NCI-H1105 treated with DMSO at 0.1 percent for 48 hours (cell line): Measurements from ENCODE around the gene SHOC2.

ENCODE experiments used
- DNase-seq: peaks from one replicate; lab custom pipeline; 2025; lab: John Stamatoyannopoulos, UW

The SHOC2 gene

GRCh38 chr10:110983466-110983865 is 64.1 kb downstream of the SHOC2 start:
- DNase-seq = no peak

DNA sequence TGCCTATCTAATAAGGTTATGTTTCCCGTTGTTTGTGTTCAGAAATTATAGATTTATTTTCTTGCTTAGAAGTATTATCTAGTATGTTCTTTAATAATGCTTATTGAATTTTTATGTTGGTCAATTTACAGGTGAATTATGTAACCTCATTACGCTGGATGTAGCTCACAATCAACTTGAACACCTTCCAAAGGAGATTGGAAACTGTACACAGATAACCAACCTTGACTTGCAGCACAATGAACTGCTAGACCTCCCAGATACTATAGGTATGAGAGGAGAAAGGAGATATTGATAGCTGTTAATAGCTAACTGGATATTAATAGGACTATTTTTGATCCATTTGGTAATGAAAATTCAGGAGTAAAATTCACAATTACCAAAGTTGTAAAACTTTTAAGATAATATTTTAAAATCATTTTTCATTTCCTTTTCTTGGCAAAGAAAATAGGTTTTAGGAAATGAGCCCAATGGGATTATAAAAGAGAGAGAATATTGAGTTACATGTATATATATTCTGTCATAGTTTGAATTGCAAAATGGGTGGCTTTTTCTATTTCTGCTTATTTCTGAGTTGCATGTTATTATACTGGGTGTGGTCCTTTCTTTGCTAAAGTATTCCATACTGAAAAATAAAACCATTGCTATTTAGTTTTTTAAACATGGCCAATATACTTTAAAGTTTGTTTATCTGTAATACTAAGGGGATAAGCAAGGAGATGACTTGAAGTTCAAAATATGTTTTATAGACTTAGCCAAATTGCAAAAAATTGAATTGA is 66.3 kb downstream of the SHOC2 start:
- no peak for DNase-seq

DNA sequence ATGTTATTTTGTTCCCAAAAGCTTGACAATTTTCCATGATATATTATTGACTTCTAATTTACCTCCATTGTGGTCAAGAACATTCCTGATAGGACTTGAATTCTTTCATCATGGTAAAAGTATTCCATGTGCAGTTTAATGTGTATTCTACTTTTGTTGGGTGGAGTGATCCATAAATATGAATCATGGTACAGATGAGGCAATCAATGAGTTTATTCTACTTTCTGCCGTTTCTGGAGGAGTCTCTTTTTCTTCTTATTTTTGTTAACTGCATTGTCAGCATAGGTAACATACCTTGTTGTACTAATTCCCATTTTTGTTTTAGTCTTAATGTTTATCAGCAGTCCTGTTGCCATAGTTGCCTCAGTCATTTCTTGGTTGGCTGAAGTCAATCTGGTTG is 69.6 kb downstream of the SHOC2 start:
- no peak for DNase-seq

DNA sequence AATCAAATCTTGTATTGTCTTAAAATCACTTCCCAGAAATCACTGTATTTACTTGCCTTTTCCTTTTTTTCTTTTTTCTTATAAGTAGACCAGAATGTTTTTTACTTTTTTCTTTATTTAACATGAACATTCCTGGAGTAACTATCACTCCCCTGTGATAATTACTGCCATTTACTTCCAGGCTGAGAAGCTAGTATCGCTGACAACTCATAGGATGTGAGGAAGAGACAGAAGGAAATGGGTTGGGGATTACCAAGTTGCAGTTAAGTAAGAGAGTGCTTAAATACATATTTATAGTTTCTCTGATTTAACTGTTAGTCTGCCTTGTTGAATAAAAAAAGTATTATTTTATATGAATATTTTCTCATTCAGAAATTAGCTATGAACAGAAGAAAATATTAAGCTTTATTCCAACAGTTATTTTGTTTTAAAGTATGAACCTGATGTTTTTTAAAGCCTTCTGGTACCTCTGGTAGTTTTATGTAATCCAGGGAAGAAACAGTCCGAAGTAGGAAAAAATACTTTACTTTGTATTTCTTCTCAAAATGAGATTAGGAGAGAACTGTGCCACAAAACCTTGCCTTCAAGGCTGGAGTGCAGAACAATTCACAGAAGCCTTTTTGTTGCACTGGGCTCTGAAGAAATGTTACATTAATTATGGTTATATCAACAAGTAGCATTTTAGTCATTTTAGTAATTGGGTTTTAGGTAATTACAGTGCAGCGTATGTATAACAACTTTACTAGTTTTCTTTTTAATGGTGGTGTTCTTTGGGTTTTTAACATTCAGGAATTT is 72.8 kb downstream of the SHOC2 start:
- DNase-seq = no peak

- DNase-seq = no peak
These were observed 73.8 kb downstream of the SHOC2 start for GRCh38 chr10:110993024-110993693.

GRCh38 chr10:110994406-110995086 is 75.1 kb downstream of the SHOC2 start:
- DNase-seq = no peak

GRCh38 chr10:110995301-110995700 is 75.9 kb downstream of the SHOC2 start:
- DNase-seq = no peak

GRCh38 chr10:110996256-110996655 is 76.9 kb downstream of the SHOC2 start:
- no peak for DNase-seq

GRCh38 chr10:111004016-111004415 is 84.6 kb downstream of the SHOC2 start:
- no peak for DNase-seq

GRCh38 chr10:111007486-111007885 is 88.1 kb downstream of the SHOC2 start:
- no peak for DNase-seq

- DNase-seq = no peak
These were observed 95.8 kb downstream of the SHOC2 start for GRCh38 chr10:111015181-111015580.

DNA sequence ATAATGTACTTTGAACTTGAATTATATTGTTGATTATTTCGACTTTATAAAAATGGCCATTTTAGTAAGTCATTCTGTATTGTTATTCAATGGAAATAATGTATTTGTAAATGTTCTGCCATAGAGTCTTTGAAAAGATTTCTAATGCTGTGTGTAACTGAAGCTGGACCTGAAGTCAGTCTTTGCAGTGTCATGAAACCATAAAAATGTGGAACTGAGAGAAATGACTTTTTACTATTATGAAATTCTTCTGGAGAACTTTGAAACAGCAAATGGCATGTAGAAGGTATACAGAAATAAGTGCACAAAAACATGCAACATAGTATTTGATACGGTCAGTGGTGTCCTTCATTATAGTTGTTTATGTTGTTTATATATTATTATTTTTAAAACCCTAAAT is 97.7 kb downstream of the SHOC2 start:
- no peak for DNase-seq

GRCh38 chr10:111018021-111018420 is 98.6 kb downstream of the SHOC2 start:
- no peak for DNase-seq

DNA sequence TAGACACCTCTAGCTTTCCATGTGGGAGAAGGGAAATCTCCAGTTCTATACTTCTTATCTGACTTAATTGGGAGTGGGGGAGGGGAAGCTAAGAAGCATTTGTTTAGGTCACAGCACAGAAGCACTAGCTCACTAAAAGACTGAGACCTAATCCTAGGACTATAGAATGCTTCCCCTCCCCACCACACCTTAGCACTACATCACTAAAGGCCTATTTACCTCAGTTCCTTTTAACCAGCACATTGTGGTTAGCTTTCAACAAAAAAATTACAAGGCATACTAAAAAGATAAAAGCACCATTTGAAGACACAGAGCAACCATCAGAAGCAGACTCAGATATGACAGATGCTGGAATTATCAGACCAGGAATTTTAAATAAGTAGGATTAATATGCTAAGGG is 103.7 kb downstream of the SHOC2 start:
- DNase-seq = no peak

DNA sequence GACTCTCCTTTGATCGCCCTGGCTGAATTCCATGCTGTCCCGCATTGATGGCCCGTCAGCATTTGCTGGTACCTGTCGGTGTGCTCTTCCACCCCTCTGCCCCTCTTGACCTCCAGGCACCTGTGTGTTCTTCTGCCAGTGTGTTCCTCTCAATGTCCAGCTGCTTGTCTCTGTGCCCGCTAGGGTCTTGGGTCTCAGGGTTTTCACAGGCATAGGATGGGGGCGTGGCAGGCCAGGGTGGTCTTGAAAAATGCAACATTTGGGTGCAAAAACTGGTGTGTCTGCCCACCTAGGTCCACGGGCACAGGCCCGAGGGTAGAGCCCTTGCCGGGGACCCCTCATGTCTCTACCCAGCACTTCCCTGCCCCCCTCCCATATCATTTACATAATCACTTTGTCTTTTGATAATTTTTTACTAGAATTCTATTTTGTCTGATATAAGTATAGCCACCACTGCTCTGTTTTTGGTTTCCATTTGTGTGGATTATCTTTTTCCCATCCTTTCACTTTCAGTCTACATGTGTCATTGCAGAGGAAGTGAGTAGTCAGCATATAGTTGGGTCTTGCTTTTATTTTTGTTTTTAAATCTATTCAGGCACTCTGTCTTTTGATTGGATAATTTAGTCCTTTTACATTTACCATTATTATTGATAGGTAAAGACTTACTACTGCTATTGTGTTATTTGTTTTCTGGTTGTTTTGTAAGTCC is 110.8 kb downstream of the SHOC2 start:
- DNase-seq = no peak

DNA sequence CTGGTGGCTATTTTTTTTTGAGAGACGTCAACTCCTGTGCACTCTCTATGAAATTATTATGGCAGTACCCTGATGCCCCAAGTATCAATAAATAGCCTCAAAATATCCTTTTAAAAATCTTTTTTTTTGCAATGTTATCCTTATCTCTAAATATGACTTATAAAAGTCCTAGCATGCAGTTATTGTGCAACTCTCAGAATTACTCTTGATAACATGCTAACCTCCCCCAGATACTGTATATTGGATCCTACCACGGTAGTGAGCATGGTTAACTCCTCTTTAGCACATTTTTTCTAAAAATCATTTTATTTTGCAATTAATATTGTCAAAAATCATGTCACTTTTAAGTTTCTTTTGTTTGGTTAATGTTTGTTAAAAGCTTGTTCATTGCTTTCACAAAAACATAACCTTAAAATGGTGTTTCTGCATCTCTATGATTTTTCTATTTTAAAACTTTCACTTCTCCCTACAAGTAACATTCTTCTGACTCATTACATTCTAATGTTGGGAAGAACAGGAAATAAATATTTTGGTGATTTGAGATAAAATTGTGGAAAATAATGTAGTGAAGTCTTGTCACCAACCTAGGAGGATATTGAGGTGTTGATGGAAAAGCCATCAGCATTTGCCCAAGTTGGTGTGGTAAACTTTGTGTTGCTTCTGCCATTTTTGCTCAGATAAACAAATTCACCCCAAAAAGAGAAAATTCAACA is 115.3 kb downstream of the SHOC2 start:
- no peak for DNase-seq

GRCh38 chr10:111035542-111035941 is 116.1 kb downstream of the SHOC2 start:
- DNase-seq = no peak

GRCh38 chr10:111037858-111038257 is 118.5 kb downstream of the SHOC2 start:
- no peak for DNase-seq

- no peak for DNase-seq
These were observed 120.1 kb downstream of the SHOC2 start for GRCh38 chr10:111039522-111039921.

GRCh38 chr10:111057006-111057405 is 137.6 kb downstream of the SHOC2 start:
- DNase-seq = no peak
